Measurements from ENCODE around the gene NSMCE1.

GRCh38 chr16:27188633-27189032 lies 79.9 kb downstream of the NSMCE1 start:
- TF ChIP-seq, protein P1, sequence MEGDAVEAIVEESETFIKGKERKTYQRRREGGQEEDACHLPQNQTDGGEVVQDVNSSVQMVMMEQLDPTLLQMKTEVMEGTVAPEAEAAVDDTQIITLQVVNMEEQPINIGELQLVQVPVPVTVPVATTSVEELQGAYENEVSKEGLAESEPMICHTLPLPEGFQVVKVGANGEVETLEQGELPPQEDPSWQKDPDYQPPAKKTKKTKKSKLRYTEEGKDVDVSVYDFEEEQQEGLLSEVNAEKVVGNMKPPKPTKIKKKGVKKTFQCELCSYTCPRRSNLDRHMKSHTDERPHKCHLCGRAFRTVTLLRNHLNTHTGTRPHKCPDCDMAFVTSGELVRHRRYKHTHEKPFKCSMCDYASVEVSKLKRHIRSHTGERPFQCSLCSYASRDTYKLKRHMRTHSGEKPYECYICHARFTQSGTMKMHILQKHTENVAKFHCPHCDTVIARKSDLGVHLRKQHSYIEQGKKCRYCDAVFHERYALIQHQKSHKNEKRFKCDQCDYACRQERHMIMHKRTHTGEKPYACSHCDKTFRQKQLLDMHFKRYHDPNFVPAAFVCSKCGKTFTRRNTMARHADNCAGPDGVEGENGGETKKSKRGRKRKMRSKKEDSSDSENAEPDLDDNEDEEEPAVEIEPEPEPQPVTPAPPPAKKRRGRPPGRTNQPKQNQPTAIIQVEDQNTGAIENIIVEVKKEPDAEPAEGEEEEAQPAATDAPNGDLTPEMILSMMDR (IDR thresholded peaks at IDR 0.05; ENCODE audit: low read length): no peak
- TF ChIP-seq EZH2 (IDR thresholded peaks at IDR 0.05; ENCODE audit: borderline replicate concordance, low read length): no peak

Measured in OCI-LY1 (cell line).